OCI-M1 (cell line): ENCODE data around the gene WDR45.
"Not testable (repeated sequence)": the region's sequence is repeated elsewhere in the genome, so short reads cannot be mapped to it uniquely, and the experiment has no call there.

Experiments used
- DNase-seq: peaks from one replicate; lab custom pipeline; 2025; lab: John Stamatoyannopoulos, UW

The WDR45 gene

GRCh38 chrX:49079489-49080428, at the start of gene WDR45:
Gene WDR45 (minus strand): TSS chrX:49079887. CDS start chrX:49078095, 1,792 bp downstream.
- peak; percentile 87 for DNase-seq

DNA sequence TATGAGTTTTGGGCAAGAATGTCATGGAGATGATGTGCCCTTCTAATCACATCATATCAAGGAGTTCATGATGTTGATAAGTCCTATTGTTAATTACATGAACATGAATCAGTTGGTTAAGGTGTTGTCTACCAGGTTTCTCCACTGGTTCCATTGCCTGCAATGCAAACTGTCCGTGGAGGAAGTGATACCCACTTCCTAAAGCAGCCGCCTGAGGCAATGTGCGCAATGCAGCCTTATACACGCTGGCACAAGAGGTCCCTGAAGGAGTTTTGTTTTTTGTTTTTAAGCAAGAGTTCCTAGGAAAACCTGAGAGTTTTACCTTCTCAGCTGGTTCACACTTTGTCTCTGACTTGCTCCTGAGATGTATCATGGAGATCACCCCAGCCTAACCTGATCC, 49.7 kb upstream of the WDR45 start:
- no peak for DNase-seq

DNA sequence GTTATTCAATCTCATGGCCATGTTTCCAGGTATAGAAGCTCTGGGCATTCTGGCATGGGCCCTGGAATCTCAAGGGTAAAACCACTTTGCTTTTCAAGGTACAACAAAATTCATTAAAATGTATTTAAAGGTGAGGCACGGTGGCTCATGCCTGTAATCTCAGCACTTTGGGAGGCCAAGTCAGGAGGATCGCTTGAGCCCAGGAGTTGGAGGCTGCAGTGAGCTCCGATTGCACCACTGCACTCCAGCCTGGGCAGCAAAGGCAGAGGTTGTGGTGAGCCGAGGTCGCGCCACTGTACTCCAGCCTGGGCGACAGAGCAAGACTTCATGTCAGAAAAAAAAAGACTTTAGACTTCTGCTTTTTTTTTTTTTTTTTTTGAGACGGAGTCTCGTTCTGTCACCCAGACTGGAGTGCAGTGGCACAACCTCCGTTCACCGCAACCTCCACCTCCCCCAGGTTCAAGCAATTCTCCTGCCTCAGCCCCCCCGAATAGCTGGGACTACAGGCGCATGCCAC, 48.1 kb upstream of the WDR45 start:
- not testable (repeated sequence) for DNase-seq

DNA sequence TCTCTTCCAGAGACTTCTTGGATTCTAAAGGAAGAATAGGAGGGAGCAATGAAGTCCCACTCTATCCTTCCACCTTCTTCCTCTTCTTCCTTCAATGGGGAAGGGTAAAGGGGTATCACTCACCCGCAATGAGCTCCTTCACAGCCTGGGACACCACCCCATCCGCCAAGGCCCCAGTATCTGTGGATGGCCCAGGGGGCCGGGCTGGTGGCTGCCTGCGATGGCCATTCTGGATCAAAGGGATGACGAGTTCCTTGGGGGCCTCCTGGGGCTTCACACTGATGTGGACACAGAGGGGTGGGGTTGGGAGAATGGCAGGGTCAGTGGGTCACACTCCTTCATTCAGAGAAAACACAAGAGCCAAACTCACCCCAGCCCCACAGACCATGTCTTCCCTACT, 42.8 kb upstream of the WDR45 start:
- no peak for DNase-seq

DNA sequence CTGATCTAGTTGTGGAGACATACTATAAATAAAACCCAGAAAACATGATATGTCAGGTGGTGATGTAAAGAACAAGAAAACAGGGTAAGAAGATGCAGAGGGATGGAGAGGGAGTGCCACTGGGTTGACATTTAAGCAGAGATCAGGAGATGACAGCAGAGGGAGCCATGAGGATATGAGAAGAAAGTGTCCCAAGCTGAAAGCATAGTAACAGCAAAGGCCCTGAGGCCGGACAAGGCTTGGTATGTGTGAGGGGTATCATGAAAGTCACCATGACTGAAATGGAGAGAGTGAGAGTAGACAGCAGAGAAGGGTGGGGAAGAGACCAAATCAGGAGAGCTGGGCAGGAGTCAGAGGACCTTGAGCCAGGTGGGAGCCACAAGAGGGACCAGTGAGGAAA, 40.4 kb upstream of the WDR45 start:
- no peak for DNase-seq

DNA sequence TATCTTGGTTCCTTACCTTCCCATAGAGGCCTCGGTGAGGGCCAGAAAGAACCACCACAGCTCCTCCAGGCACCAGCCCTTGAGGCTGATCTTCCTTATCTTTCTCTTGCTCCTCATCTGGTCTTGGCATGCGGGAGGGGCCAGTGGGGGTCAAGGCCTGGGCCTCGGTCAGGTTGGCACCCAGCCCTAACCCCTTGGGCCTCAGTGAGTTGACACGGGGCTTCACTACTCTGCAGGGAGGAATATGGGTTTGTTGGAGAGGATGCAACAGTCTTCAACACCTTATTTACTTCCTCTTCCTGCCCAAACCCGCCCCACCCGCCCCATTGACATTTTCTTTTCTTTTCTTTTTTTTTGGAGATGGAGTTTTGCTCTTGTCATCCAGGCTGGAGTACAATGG, 37.9 kb upstream of the WDR45 start:
- DNase-seq: no peak

- no peak for DNase-seq
Observed at GRCh38 chrX:49116716-49117115, 37.0 kb upstream of the WDR45 start.

DNA sequence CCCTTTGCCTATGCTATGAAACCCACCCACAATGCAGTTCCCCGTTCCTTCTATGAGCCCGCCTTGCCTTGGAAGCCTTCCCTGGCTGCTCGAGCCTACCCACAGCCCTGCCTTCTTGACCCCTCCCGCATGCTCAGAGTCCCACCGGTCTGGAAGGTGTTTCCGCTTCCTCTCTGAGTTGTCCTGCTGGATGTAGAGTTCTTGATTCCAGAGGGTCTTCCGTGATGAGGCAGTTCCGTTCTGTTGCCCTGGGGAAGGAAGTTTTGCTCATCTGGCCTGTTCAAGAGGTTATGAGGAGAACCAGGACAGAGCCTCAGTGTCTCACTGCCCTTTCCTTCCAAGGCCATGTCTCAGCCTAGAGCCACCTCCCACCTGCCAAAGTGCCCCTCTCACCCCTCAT, 36.4 kb upstream of the WDR45 start:
- no peak for DNase-seq

GRCh38 chrX:49111791-49112190, 32.1 kb upstream of the WDR45 start:
- DNase-seq: no peak

- DNase-seq: no peak
Observed at GRCh38 chrX:49110417-49110816, 30.7 kb upstream of the WDR45 start.

- no peak for DNase-seq
Observed at GRCh38 chrX:49108641-49109040, 29.0 kb upstream of the WDR45 start.

GRCh38 chrX:49106930-49107329, 27.2 kb upstream of the WDR45 start:
- DNase-seq: peak; percentile 39

- no peak for DNase-seq
Observed at GRCh38 chrX:49106296-49106695, 26.6 kb upstream of the WDR45 start.

DNA sequence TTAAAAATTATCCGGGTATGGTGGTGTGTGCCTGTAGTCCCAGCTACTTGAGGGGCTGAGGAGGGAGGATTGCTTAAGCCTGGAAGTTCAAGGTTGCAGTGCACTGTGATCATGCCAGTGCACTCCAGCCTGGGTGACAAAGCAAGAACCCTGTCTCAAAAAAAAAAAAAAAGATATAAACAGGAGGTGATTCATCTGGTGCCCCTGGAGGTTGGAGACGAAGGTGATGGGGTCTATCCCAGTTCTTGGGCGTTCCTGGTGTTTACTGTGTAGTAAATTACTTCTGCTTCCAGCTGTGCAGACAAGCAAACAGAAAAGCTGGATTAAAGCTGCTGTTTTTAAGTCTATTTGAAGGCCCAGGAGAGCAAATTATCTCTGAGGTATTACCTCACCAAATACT, 23.9 kb upstream of the WDR45 start:
- no peak for DNase-seq

DNA sequence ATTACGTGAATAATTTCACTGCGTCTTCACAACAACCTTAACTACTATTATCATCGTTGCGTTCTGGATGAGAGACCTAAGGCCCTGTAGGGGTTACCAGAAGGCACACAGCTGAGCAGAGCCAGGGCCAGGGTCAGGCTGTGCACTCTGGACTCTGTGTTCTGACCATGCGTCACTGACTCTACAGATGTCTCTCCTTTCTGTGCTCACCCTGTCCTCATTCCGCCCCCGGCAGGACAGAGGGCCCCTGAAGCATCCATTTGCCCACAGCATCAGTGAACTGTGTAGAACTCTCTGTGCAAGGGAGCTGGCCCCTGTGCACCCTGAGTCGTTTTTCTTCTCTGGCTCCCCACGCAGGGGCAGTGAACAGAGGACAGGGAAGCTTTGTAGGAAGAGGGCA, 22.5 kb upstream of the WDR45 start:
- no peak for DNase-seq

- DNase-seq: no peak
Observed at GRCh38 chrX:49101629-49101984, 21.9 kb upstream of the WDR45 start.

DNA sequence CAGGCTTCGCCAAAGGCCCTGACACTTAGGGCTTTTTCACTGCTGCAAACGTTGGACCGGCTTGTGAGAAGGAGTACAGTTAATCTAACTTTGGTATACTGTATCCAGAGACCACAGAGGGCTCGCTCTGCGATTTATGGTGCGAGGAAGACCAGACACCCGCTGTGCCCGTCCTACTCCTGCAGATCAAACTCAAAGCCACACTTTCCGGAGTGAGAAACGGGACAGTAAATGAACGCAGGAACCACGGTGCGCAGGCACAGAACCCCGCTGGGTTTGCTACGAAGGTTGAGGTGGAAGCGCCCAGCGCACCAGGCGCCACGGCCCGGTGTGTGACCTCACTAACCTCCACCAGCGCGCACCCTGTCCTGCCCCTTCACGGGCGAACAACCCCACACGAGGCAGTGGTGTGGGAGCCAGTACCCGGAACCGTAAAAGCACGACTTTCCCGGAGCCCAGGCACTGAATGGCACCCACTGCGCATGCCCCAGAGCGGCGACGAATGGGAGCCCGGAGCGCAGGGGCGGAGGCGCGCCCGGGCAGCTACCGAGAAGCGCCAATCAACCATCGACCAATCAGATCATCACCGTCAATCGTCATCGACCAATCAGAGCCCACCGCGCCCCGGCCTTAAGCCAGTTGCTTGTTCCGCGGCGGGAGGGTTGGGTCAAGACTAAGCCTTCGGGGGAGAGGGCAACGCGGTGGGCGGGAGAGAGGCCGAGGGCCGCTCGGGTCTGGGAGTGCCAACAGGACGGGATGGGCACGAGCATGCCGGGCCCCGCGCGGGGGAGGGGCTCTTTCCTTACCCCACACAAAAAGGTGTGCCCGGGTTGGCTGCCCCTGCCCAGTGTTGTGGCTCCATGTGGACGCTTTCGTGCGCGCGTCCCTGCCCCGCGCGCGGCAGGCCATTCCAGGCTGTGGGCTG, 21.3 kb upstream of the WDR45 start:
- DNase-seq: peak; percentile 97

- no peak for DNase-seq
Observed at GRCh38 chrX:49096419-49096818, 16.7 kb upstream of the WDR45 start.

- DNase-seq: peak; percentile 29
Observed at GRCh38 chrX:49089553-49089952, 9.9 kb upstream of the WDR45 start.

DNA sequence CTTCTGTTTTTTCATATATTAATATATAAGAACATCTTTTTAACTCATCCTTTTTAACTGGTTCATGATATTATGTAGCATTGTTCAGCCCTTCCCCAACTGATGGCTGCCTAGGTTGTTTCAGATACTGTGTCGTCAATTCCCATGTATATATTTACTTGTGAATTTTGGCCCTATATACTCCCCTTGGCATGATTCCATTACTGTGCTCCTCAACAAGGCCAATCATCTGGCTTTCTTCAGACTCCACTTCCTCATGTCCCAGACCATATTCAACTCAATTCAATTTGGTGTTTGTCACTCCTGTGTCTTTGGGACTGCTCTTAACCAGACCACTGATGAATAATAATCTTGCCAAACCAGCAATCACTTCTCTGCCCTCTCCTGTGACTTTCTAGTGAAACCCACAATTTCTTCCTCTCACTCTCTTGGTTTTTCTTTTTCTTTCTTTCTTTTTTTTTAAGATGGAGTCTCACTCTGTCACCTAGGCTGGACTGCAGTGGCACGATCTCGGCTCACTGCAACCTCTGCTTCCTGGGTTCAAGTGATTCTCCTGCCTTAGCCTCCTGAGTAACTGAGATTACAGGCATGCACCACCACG, 2.7 kb upstream of the WDR45 start:
- DNase-seq: peak; percentile 16

DNA sequence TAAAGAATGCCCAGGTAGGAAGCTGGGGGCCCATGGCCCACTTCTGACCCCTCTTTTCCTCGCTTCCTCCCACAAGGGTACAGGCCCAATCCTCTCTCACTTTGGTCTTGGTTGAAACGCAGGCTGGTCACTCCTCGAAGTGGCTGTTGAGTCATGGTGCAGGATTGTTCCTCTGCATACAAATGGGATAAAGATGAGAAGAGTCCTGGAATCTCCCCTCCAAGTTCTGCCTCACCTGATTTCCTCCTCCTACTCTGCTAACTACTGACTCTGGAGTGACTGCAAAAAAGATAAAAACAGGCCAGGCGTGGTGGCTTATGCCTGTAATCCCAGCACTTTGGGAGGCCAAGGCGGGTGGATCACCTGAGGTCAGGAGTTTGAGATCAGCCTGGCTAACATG, 1.7 kb downstream of the WDR45 start:
- no peak for DNase-seq

GRCh38 chrX:49075347-49075746, 4.3 kb downstream of the WDR45 start:
- DNase-seq: peak; percentile 85
